ENCODE results near the gene PTCD2. TPM values are rescaled to one million over a fixed set of nuclear protein-coding genes. Genes with fewer than 3 reads are reported as not detected.

The PTCD2 gene
- total RNA-seq, 1 experiment from 2014 or later, result 19.3 TPM

GRCh38 chr5:72369711-72370110 lies 49.5 kb downstream of the PTCD2 start:
- DNase-seq (ENCODE audit: low read depth, low spot score) (no peak), ATAC-seq (no peak)
- no peak for TF ChIP-seq CBX3 (IDR thresholded peaks at IDR 0.05; ENCODE audit: low read depth)
- no peak for TF ChIP-seq ATF3 (IDR thresholded peaks at IDR 0.05)
- no peak for TF ChIP-seq EZH2phosphoT487 (IDR thresholded peaks at IDR 0.05; ENCODE audit: borderline replicate concordance)
- TF ChIP-seq SP1 (IDR thresholded peaks at IDR 0.05; ENCODE audit: low read depth), result no peak
- TF ChIP-seq ZNF274 (IDR thresholded peaks at IDR 0.05; ENCODE audit: low read depth, low read length), result no peak
- TF ChIP-seq ZBTB33 (IDR thresholded peaks at IDR 0.05; ENCODE audit: extremely low read depth, insufficient replicate concordance, low read length), result no peak
- no peak for TF ChIP-seq TCF7L2 (IDR thresholded peaks at IDR 0.05; ENCODE audit: borderline replicate concordance, extremely low read depth, insufficient read depth, insufficient read length)
- TF ChIP-seq CEBPB (IDR thresholded peaks at IDR 0.05; ENCODE audit: low read depth), result no peak
- no peak for TF ChIP-seq REST (IDR thresholded peaks at IDR 0.05; ENCODE audit: low read depth)
- TF ChIP-seq CTCF (IDR thresholded peaks at IDR 0.05 in 2 of 3, conservative IDR thresholded peaks at IDR 0.05 in 1 of 3; ENCODE audit: borderline replicate concordance in 1 of 3, insufficient read depth in 1 of 3, low read depth in 2 of 3, low read length in 2 of 3), result no peak
- TF ChIP-seq ZFX (IDR thresholded peaks at IDR 0.05), result no peak
- TF ChIP-seq RAD21 (IDR thresholded peaks at IDR 0.05; ENCODE audit: low read depth), result no peak
- TF ChIP-seq JUND (IDR thresholded peaks at IDR 0.05), result no peak
- no peak for TF ChIP-seq POLR2A (IDR thresholded peaks at IDR 0.05; ENCODE audit: borderline replicate concordance, extremely low read depth, insufficient read depth, insufficient read length)
- no peak for TF ChIP-seq SIN3A (IDR thresholded peaks at IDR 0.05; ENCODE audit: low read depth)
- TF ChIP-seq EGR1 (IDR thresholded peaks at IDR 0.05; ENCODE audit: low read depth), result no peak
- no peak for TF ChIP-seq POLR2AphosphoS5 (IDR thresholded peaks at IDR 0.05; ENCODE audit: low read depth, low read length)
- no peak for TF ChIP-seq ELF1 (IDR thresholded peaks at IDR 0.05; ENCODE audit: borderline replicate concordance, low read depth)
- H3K36me3 ChIP-seq (ENCODE audit: control insufficient read depth in 1 of 2, insufficient read depth in 2 of 2, low read length in 2 of 2), result no peaks in the 10 kb centered on the region
- BruUV-seq (replicated peaks), result no TSS peak
- no peak overlapping the region for H3K4me2 ChIP-seq (ENCODE audit: low read length)
- no peaks in the 10 kb centered on the region for H3K79me2 ChIP-seq (ENCODE audit: insufficient read depth, low read length)
- H3K4me3 ChIP-seq (replicated peaks in 1 of 2; ENCODE audit: low read depth in 1 of 2, low read length in 2 of 2), result no peak overlapping the region
- no peak overlapping the region for H3K27ac ChIP-seq (ENCODE audit: low read depth, low read length)
- ChIA-PET POLR2A (no interaction called here), CTCF (no interaction called here), RAD21 (ENCODE audit: low non-redundant PET in 1 of 2, low total read pairs in 2 of 2, uncharacterized antibody in 2 of 2, unreplicated experiment in 2 of 2) (no interaction called here)
- no peaks in the 10 kb centered on the region for H4K20me1 ChIP-seq (ENCODE audit: insufficient read depth)
- no peak overlapping the region for H3K9ac ChIP-seq (ENCODE audit: low read length)
- no peaks in the 10 kb centered on the region for H3K9me3 ChIP-seq (ENCODE audit: control insufficient read depth in 1 of 2, insufficient read depth in 1 of 2, low read depth in 1 of 2, low read length in 2 of 2)
- intact Hi-C loops (cut with micrococcal nuclease), result loop anchor here (5.0 kb wide), 1 partner anchor 448 kb away; the partner anchor contains the start of gene TNPO1
- H3K27me3 ChIP-seq (ENCODE audit: insufficient read depth, low read length), result no peaks in the 10 kb centered on the region
- H3K9me2 ChIP-seq (ENCODE audit: insufficient read depth), result no peaks in the 10 kb centered on the region
- peaks cover 0 to 4% of the 10 kb centered on the region in 2 experiments; a peak in 1 of 4 replicates for H3K4me1 ChIP-seq (ENCODE audit: control insufficient read depth in 1 of 2, insufficient read depth in 2 of 2, low read length in 2 of 2)
- H2AFZ ChIP-seq (ENCODE audit: low read depth, low read length, poor library complexity, severe bottlenecking), result no peak overlapping the region

Measured in HCT116 (cell line).